ENCODE measurements around the gene ANGPTL2. TPM values are rescaled to one million over a fixed set of nuclear protein-coding genes. Genes with fewer than 3 reads are reported as not detected.

ANGPTL2 gene
- total RNA-seq, 2 donors from 2014 or later = 2.7 to 15.1 TPM

DNA sequence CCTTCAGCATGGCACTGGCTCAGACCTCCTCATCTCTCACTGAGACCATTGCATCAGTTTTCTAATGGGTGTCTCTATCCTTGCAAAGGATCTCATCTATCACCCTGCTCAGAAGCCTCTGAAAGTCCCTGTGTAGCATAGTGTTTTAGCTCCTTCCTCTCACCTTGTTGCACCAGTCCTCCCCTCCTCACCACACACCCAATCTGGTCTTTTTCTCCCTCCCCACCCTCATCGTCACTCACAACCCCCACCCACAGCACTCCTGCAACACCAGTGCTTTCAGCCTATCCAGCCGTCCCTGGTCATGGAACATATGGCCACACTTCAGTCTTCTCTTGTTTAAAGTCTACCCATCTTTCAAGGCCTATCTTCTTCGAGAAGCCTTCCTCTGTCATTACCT, 74.5 kb downstream of the ANGPTL2 start:
- intact Hi-C loops (cut with DNase I) = no loop called here
- no peaks in the 10 kb centered on the region for H3K27me3 ChIP-seq
- H3K27ac ChIP-seq = no peak overlapping the region
- DNase-seq = no peak
- no peak overlapping the region for H3K4me3 ChIP-seq
- no peak overlapping the region for H3K9ac ChIP-seq (ENCODE audit: low read depth in 2 of 2, low read length in 2 of 2)
- no peaks in the 10 kb centered on the region for H3K4me1 ChIP-seq
- no peaks in the 10 kb centered on the region for H3K36me3 ChIP-seq
- no peak for TF ChIP-seq CTCF (IDR thresholded peaks at IDR 0.05)
- no peaks in the 10 kb centered on the region for H3K9me3 ChIP-seq

GRCh38 chr9:127045148-127045547, 77.3 kb downstream of the ANGPTL2 start:
- no peak for DNase-seq

GRCh38 chr9:127039492-127039891, 82.9 kb downstream of the ANGPTL2 start:
- H3K9ac ChIP-seq (ENCODE audit: low read depth in 2 of 2, low read length in 2 of 2) = no peak overlapping the region
- no peaks in the 10 kb centered on the region for H3K27me3 ChIP-seq
- no peaks in the 10 kb centered on the region for H3K36me3 ChIP-seq
- intact Hi-C loops (cut with DNase I) = no loop called here
- no peaks in the 10 kb centered on the region for H3K9me3 ChIP-seq
- no peak for TF ChIP-seq CTCF (IDR thresholded peaks at IDR 0.05)
- H3K4me3 ChIP-seq = no peak overlapping the region
- H3K27ac ChIP-seq = no peak overlapping the region
- no peak for DNase-seq
- no peaks in the 10 kb centered on the region for H3K4me1 ChIP-seq

More at GRCh38 chr9:127045148-127045547, 77.3 kb downstream of the ANGPTL2 start:
- intact Hi-C loops (cut with DNase I) = no loop called here
- TF ChIP-seq CTCF (IDR thresholded peaks at IDR 0.05) = no peak
- no peak overlapping the region for H3K27ac ChIP-seq
- H3K27me3 ChIP-seq = no peaks in the 10 kb centered on the region
- H3K36me3 ChIP-seq = no peaks in the 10 kb centered on the region
- no peak overlapping the region for H3K9ac ChIP-seq (ENCODE audit: low read depth in 2 of 2, low read length in 2 of 2)
- H3K9me3 ChIP-seq = no peaks in the 10 kb centered on the region
- H3K4me3 ChIP-seq = no peak overlapping the region
- no peaks in the 10 kb centered on the region for H3K4me1 ChIP-seq

- no peak for TF ChIP-seq CTCF (IDR thresholded peaks at IDR 0.05)
- no peaks in the 10 kb centered on the region for H3K9me3 ChIP-seq
- no peak overlapping the region for H3K27ac ChIP-seq
- intact Hi-C loops (cut with DNase I) = no loop called here
- no peaks in the 10 kb centered on the region for H3K36me3 ChIP-seq
- H3K27me3 ChIP-seq = no peaks in the 10 kb centered on the region
- H3K9ac ChIP-seq (ENCODE audit: low read depth in 2 of 2, low read length in 2 of 2) = no peak overlapping the region
- no peaks in the 10 kb centered on the region for H3K4me1 ChIP-seq
- no peak for DNase-seq
- H3K4me3 ChIP-seq = no peak overlapping the region
Observed at GRCh38 chr9:127038531-127038930, 83.9 kb downstream of the ANGPTL2 start.

Other genes with a start within 250 kb of the ANGPTL2 start
- gene RALGPS1, start 207.9 kb downstream of the ANGPTL2 start, total RNA-seq = 10 to 100 TPM; 22.6 to 27.2 TPM
- gene GARNL3, start 142.1 kb upstream of the ANGPTL2 start, total RNA-seq = 1 to 10 TPM; 4.1 to 5.1 TPM

Data from colonic mucosa (tissue), 4 donors.